GM18508 (cell line): ENCODE results near the gene WASF3.

Experiments
- ATAC-seq: cut with Tn5 transposase; IDR thresholded peaks from one replicate; pipeline ENCODE4 v1.9.1; 2021; ENCODE audit warnings: moderate number of reproducible peaks; ENCODE audit not compliant: insufficient read depth, unreplicated experiment

WASF3 gene

GRCh38 chr13:26677156-26677555 is 119.7 kb downstream of the WASF3 start:
- ATAC-seq = no peak

- ATAC-seq = no peak
These were observed 120.8 kb downstream of the WASF3 start for GRCh38 chr13:26678330-26678729.

- no peak for ATAC-seq
These were observed 121.3 kb downstream of the WASF3 start for GRCh38 chr13:26678796-26679195.

- no peak for ATAC-seq
These were observed 122.1 kb downstream of the WASF3 start for GRCh38 chr13:26679411-26680122.

GRCh38 chr13:26680123-26680450 is 122.6 kb downstream of the WASF3 start:
- ATAC-seq = no peak

GRCh38 chr13:26680572-26680971 is 123.1 kb downstream of the WASF3 start:
- no peak for ATAC-seq

- no peak for ATAC-seq
These were observed 123.6 kb downstream of the WASF3 start for GRCh38 chr13:26681036-26681435.

- ATAC-seq = no peak
These were observed 125.1 kb downstream of the WASF3 start for GRCh38 chr13:26682606-26683005.

- ATAC-seq = no peak
These were observed 128.1 kb downstream of the WASF3 start for GRCh38 chr13:26685606-26686005.

GRCh38 chr13:26686285-26686684 is 128.8 kb downstream of the WASF3 start:
- no peak for ATAC-seq

GRCh38 chr13:26688286-26688685 is 130.8 kb downstream of the WASF3 start:
- no peak for ATAC-seq

GRCh38 chr13:26688980-26689379 is 131.5 kb downstream of the WASF3 start:
- no peak for ATAC-seq

- no peak for ATAC-seq
These were observed 136.4 kb downstream of the WASF3 start for GRCh38 chr13:26693749-26694463.

- ATAC-seq = no peak
These were observed 137.3 kb downstream of the WASF3 start for GRCh38 chr13:26694609-26695359.

- ATAC-seq = no peak
These were observed 137.8 kb downstream of the WASF3 start for GRCh38 chr13:26695360-26695705.

GRCh38 chr13:26695891-26696311 is 138.4 kb downstream of the WASF3 start:
- ATAC-seq = no peak

GRCh38 chr13:26697069-26697955 is 139.8 kb downstream of the WASF3 start:
- no peak for ATAC-seq

GRCh38 chr13:26698392-26699196 is 141.1 kb downstream of the WASF3 start:
- ATAC-seq = no peak

- ATAC-seq = no peak
These were observed 141.7 kb downstream of the WASF3 start for GRCh38 chr13:26699197-26699490.

- ATAC-seq = no peak
These were observed 148.1 kb downstream of the WASF3 start for GRCh38 chr13:26705536-26705935.
